Stimulated activated CD8-positive, alpha-beta memory T cell treated with anti-CD3 and anti-CD28 coated beads, Interleukin-15, amount 100 ng/mL, for 4 hours (primary cell): Measurements from ENCODE around the gene GPR156.

Source experiments
- DNase-seq, 2 donors: peaks; one replicate each; pipeline ENCODE4 v3.0.0-alpha.2; 2020; ENCODE audit warnings: low read depth in 2 of 2

GPR156 gene

DNA sequence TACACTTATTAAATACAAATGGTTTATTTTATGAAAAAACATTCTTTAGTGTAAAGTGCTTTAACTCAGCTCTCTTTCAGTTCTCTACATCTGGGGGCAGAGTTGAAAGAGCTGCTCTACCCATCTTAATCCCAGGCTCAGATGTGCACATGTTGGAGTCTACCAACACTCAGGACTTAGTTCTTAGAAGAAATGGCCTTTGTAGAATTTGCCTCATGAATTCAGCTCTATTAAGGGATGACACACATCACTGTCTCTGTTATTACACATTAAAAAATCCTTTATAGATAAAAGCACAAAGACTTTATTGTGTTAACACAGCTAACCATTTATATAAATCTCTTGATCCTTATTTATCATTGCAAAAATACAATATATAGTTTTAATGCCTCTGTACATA lies 159.0 kb downstream of the GPR156 start:
- DNase-seq, result no peak

DNA sequence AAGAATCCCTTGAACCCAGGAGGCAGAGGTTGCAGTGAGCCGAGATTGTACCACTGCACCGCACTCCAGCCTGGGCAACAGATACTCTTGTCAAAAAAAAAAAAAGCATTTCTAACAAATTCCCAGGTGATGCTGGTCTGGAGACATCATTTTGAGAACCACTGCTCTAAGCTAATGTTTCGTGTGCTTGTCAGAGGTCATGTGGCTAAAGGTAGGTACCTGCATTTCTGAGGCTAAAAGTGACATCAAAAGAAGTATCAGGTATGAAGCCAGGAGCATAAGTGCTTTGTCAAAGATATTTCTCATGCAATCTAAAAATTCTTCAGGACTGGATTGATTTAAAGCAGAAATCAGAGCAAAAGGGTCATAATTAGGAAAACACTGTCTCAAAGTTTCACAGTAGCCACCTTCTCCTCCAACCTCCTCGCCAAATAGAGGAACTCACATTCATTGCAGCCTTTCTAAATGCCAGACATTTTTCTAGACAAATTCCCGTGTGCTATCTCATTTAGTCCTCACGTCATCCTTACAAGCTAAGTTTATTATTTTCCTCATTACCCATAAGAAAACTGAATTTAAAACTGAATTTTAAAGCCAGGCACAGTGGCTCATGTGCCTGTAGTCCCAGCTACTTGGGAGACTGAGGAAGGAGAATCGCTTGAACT lies 165.0 kb downstream of the GPR156 start:
- no peak for DNase-seq
